Kidney epithelial cell (primary cell): ENCODE results near the gene FAM221B. TPM values are rescaled to one million over a fixed set of nuclear protein-coding genes. Genes with fewer than 3 reads are reported as not detected.

ENCODE experiments used
- DNase-seq: peaks from one replicate; pipeline ENCODE4 v3.0.0-alpha.2; 2010; ENCODE audit warnings: low read depth
- H3K27me3 ChIP-seq: 2 replicates; pipeline ENCODE4 v1.6.0; 2011; ENCODE audit warnings: low read length; ENCODE audit not compliant: control insufficient read depth, insufficient read depth
- H3K36me3 ChIP-seq: 2 replicates; pipeline ENCODE4 v1.5.1; 2011; ENCODE audit warnings: low read length; ENCODE audit not compliant: control insufficient read depth, insufficient read depth
- H3K4me3 ChIP-seq: 2 replicates; pipeline ENCODE4 v1.5.1; 2011; ENCODE audit warnings: low read depth, mild to moderate bottlenecking, control low read depth, low read length
- total RNA-seq: library from RNA; depleted of rRNA; stranded (reverse); fragments of >200 nt; gene quantifications from 2 replicates; pipeline ENCODE4 v1.2.3, GENCODE V29; 2015
- TF ChIP-seq, protein P1 (sequence below): IDR thresholded peaks from 2 replicates; pipeline ENCODE4 v1.5.1; 2011; ENCODE audit warnings: mild to moderate bottlenecking, moderate library complexity, low read length, control low read depth, inconsistent platforms; ENCODE audit not compliant: insufficient read depth, poor library complexity, severe bottlenecking

Gene FAM221B
- total RNA-seq, 1 donor from 2014 or later = not detected

DNA sequence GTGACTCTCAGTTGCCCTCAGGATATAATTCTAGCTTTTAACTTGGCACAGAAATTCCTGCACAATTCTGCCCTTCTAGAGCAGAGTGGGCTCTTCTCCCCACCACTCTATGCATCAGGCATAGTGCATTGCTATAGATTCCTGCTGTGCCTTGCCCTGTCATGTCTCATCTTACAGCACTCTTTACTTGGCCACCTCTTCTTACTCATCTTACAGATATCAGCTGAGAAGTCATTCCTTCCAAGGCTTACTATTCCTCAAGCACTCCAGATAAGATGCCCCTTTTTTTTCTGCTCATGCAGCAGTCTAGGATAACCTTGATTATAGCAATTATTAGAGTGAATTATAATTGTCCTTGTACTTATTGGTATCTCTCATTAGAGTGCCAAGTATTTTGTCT lies 5.6 kb downstream of the FAM221B start:
- no peak for DNase-seq
- no peaks in the 10 kb centered on the region for H3K36me3 ChIP-seq
- TF ChIP-seq, protein P1, sequence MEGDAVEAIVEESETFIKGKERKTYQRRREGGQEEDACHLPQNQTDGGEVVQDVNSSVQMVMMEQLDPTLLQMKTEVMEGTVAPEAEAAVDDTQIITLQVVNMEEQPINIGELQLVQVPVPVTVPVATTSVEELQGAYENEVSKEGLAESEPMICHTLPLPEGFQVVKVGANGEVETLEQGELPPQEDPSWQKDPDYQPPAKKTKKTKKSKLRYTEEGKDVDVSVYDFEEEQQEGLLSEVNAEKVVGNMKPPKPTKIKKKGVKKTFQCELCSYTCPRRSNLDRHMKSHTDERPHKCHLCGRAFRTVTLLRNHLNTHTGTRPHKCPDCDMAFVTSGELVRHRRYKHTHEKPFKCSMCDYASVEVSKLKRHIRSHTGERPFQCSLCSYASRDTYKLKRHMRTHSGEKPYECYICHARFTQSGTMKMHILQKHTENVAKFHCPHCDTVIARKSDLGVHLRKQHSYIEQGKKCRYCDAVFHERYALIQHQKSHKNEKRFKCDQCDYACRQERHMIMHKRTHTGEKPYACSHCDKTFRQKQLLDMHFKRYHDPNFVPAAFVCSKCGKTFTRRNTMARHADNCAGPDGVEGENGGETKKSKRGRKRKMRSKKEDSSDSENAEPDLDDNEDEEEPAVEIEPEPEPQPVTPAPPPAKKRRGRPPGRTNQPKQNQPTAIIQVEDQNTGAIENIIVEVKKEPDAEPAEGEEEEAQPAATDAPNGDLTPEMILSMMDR = no peak

DNA sequence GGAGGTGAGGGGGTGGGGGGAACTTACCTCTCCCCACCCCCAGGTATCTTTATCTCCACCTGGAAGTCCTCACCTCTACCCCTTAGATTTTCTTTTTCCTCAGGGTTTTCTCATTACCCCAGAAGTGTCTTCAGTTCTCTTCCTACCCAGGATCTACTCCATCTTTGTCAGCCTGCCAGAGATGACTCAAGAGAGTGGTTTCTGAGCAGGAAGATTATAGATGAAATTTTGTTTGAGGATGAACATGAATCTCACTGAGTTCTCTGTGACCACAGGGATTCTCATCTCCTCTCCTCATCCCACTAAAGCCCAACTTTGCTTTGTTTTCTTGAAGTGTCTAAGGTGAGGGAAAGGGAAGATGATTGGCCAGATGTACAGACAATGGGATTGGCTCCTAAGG lies 8.5 kb downstream of the FAM221B start:
- no peak overlapping the region for H3K4me3 ChIP-seq
- no peaks in the 10 kb centered on the region for H3K36me3 ChIP-seq
- no peak for DNase-seq
- TF ChIP-seq, protein P1 = no peak
- no peaks in the 10 kb centered on the region for H3K27me3 ChIP-seq

More for the DNA sequence above, 5.6 kb downstream of the FAM221B start:
- Histone ChIP-seq H3K27me3 (no peaks in the 10 kb centered on the region), H3K4me3 (no peak overlapping the region)

DNA sequence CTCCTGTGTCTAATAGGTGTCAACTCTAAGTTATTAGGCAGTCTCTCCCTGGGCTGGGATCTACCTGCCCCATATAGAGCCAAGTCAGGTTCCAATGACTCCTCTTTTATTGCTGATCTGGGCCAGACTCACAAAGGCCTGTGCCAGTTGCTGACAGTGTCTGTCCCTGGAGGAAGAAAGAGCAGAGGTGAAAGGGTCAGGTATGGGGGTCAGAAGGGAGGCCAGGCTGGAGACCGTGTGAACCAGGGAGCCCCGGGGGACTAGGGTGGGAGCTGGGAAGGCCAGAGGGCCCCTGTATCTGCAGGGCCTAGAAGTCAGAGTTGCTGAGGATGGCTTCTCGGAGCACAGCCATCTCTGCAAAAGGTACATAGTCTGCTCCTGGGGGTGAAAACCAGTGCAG lies 10.2 kb downstream of the FAM221B start:
- Histone ChIP-seq H3K4me3 (no peak overlapping the region), H3K27me3 (no peaks in the 10 kb centered on the region), H3K36me3 (no peaks in the 10 kb centered on the region)
- no peak for DNase-seq
- TF ChIP-seq, protein P1 = no peak

DNA sequence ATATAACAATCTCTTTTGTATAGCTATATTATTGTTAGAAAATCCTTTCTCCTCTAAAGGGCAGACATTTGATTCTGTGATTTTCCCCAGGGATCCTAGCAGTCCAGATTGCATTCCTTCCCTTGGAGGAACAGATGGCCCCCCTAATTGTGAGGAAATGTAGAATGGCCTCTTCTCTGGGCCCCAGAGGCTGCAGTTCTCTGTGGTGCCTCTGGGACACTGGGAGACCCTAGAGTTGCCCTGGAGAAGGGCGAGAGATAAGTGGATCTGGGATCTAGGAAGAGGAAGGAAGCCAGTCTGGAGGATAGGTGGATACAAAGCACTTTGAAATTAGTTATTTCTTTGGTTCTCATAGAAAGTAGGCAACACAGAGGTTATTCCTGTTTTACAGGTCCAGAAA lies 11.8 kb downstream of the FAM221B start:
- H3K36me3 ChIP-seq = no peaks in the 10 kb centered on the region
- no peaks in the 10 kb centered on the region for H3K27me3 ChIP-seq
- no peak for DNase-seq
- H3K4me3 ChIP-seq = no peak overlapping the region
- TF ChIP-seq, protein P1 = no peak

DNA sequence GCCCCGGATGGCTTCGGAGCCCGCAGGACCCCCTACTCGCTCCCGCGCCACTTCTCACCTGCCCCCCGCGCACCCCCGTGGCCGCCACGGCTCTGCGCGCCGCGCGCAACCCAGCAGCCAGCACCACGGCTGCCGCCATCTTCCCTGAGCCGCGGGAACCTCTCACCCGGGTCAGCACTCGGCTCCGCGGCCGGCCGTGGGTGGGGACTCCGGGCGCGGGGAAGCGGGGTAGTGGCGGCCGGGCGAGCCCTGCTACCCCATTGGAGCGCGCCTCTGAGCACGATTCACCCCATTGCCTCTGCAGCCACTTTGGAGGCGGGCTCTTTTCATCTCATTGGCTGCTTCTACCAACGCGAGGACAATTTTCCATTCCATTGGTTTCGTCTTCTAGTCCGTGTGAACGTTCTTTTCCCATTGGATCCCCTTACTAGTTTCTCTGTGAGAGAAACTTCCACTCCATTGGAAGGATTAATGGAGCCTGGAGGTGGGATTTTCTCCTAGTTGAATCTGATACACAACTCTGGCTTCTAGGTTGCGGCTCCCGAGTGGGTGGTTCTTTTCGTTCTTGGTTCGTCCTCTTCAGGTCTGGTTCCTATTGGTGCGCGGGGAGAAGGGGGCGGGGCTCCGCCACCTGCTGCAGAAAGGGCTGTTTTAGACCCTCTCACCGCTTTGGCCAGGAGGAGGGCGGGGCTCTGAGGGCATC lies 13.5 kb downstream of the FAM221B start, which contains the start of gene HINT2:
TSS of gene HINT2 (minus strand) at position 202 of the 703 bp plus-strand sequence. CDS start at position 139, 63 bp downstream.
- peak; percentile 91 for DNase-seq
- H3K36me3 ChIP-seq = no peaks in the 10 kb centered on the region
- peak within 1 kb of the TSS; percentile 95 for H3K4me3 ChIP-seq
- TF ChIP-seq, protein P1 = no peak
- no peaks in the 10 kb centered on the region for H3K27me3 ChIP-seq
